Measurements from ENCODE around the gene DAND5. TPM values are rescaled to one million over a fixed set of nuclear protein-coding genes. Genes with fewer than 3 reads are reported as not detected.

Gene DAND5
- total and polyA plus RNA-seq, 5 donors from 2014 or later: not detected

DNA sequence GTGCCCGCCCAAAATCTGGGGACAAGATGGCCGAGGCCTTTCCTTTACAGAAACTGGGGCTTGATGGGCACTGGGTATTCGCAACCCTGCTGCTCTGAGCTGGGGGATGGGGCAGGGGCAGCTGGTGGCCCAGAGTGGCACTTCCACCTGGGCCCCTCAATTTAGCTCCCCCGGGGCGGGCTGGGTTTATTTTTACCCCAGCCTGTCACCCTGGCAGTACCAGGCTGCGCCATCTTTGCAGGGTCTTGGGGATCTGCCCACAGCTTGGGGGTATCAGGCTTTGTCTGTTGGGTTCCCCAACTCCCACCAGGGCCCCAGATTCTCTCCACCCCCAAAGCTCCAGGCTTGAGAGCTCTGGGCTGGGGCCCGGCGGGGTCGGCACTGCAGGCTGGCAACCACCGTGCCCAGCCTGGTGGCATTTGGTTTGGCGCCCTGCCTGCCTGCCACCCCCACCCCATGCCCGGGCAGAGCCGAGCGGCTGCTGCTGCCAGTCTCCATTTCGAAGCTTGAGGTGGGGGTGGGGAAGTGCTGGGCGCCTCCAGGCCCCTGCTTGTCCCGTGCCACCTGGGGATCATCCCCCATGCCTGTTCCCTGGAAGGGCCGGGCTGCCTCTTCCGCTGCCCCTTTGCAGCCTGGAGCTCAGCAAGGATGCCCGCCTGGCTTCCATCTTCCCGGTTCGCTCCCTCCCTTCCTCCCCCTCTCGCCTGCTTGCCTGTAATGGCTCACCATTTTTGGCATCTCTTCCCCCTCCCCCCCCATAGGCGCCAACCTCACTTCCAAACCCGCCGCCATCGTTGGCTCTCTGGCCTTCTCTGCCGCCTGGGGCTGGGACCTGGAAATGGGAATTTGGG, 37.3 kb downstream of the DAND5 start:
- Mint-ChIP-seq H3K9me3 (peaks cover 0 to 1% (median 0%) of the 10 kb centered on the region in 7 donors), H3K27ac (no peak overlapping the region), H3K4me1 (peaks cover 0 to 5% (median 0%) of the 10 kb centered on the region in 4 donors), H3K27me3 (peaks cover 44% of the 10 kb centered on the region), H3K4me3 (no peak overlapping the region), H3K36me3 (no peaks in the 10 kb centered on the region)
- Histone ChIP-seq H3K4me1 (ENCODE audit: control insufficient read depth, insufficient read depth, low read length, poor library complexity, severe bottlenecking) (no peaks in the 10 kb centered on the region), H3K9me3 (ENCODE audit: control insufficient read depth in 2 of 2, low read length in 2 of 2) (no peaks in the 10 kb centered on the region), H3K27me3 (ENCODE audit: control insufficient read depth, insufficient read depth, low read length) (no peaks in the 10 kb centered on the region), H3K27ac (ENCODE audit: insufficient read depth, low read length, poor library complexity, severe bottlenecking) (no peak overlapping the region), H3K4me3 (ENCODE audit: low read depth, low read length) (no peak overlapping the region), H3K36me3 (ENCODE audit: control insufficient read depth, insufficient read depth, low read length) (no peaks in the 10 kb centered on the region)
- ATAC-seq (ENCODE audit: low read depth in 2 of 2): no peak
- DNase-seq: no peak

- no peaks in the 10 kb centered on the region for H3K9me3 ChIP-seq (ENCODE audit: control insufficient read depth in 2 of 2, low read length in 2 of 2)
- no peaks in the 10 kb centered on the region for H3K36me3 ChIP-seq (ENCODE audit: control insufficient read depth, insufficient read depth, low read length)
- Mint-ChIP-seq H3K36me3 (no peaks in the 10 kb centered on the region), H3K9me3 (peaks cover 0 to 1% (median 0%) of the 10 kb centered on the region in 7 donors), H3K27ac (no peak overlapping the region), H3K27me3 (peaks cover 49% of the 10 kb centered on the region), H3K4me1 (peaks cover 0 to 9% (median under 1%) of the 10 kb centered on the region in 4 donors), H3K4me3 (no peak overlapping the region)
- no peak for DNase-seq
- no peak overlapping the region for H3K27ac ChIP-seq (ENCODE audit: insufficient read depth, low read length, poor library complexity, severe bottlenecking)
- no peak for ATAC-seq (ENCODE audit: low read depth in 2 of 2)
- H3K4me3 ChIP-seq (ENCODE audit: low read depth, low read length): no peak overlapping the region
- no peaks in the 10 kb centered on the region for H3K27me3 ChIP-seq (ENCODE audit: control insufficient read depth, insufficient read depth, low read length)
- H3K4me1 ChIP-seq (ENCODE audit: control insufficient read depth, insufficient read depth, low read length, poor library complexity, severe bottlenecking): peaks cover 2% of the 10 kb centered on the region
Observed at GRCh38 chr19:13007292-13008045, 38.1 kb downstream of the DAND5 start.

- H3K27me3 ChIP-seq (ENCODE audit: control insufficient read depth, insufficient read depth, low read length): no peaks in the 10 kb centered on the region
- peaks cover 0 to 1% (median 0%) of the 10 kb centered on the region in 7 donors for H3K9me3 Mint-ChIP-seq
- peaks cover 0 to 25% (median 4%) of the 10 kb centered on the region in 4 donors for H3K4me1 Mint-ChIP-seq
- no peaks in the 10 kb centered on the region for H3K9me3 ChIP-seq (ENCODE audit: control insufficient read depth in 2 of 2, low read length in 2 of 2)
- no peak overlapping the region for H3K4me3 Mint-ChIP-seq
- DNase-seq (no peak), ATAC-seq (ENCODE audit: low read depth in 2 of 2) (no peak)
- H3K4me3 ChIP-seq (ENCODE audit: low read depth, low read length): no peak overlapping the region
- H3K27me3 Mint-ChIP-seq: peaks cover 60% of the 10 kb centered on the region
- no peaks in the 10 kb centered on the region for H3K36me3 ChIP-seq (ENCODE audit: control insufficient read depth, insufficient read depth, low read length)
- peaks cover 18% of the 10 kb centered on the region for H3K4me1 ChIP-seq (ENCODE audit: control insufficient read depth, insufficient read depth, low read length, poor library complexity, severe bottlenecking)
- no peak overlapping the region for H3K27ac Mint-ChIP-seq
- no peaks in the 10 kb centered on the region for H3K36me3 Mint-ChIP-seq
- no peak overlapping the region for H3K27ac ChIP-seq (ENCODE audit: insufficient read depth, low read length, poor library complexity, severe bottlenecking)
Observed at GRCh38 chr19:13008926-13009787, 39.8 kb downstream of the DAND5 start.

DNA sequence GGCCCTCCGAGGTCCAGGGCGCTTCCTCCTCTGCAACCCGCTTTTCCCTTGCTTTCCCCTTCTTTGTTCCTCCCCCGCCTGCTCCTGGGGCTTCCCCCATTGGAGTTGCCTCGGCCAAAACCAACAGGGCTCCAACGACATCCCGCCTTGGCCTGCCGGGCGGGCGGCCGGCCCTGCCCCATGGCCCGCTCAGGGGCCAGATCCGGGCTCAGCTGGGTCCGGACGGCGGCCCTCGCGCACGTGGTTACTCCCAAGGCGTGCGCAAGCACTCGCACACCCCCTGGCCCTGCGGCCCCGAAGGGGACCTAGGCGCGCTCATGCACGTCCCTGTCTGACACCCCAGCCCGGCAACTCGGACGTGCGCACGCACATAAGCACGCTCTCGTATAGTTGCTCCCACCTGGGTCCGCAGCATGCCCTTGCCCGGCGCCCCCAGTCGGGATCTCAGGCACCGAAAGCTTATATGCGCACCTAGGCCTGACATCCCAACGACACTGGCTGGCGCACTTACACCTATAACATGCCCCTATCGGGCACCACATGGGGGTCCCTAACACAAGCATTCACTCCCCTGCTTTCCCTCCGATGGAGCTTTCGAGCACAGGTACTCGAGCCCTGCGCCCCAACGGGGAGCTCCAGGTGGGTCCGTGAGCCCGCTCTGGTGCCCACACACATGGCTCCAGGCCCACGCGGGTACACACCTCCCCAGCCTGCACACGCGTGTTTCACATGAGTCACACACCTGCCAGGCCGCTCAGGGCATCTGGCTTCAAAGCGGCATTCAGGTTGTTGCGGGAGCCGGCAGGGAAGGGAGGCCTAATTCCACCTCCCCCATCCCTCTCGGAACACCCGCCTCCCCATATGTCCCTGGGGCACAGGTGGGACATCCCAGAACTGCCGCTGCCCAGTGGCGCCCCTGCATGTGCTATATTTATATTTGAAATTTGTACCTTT, 40.9 kb downstream of the DAND5 start:
- H3K27ac ChIP-seq (ENCODE audit: insufficient read depth, low read length, poor library complexity, severe bottlenecking): no peak overlapping the region
- H3K27me3 Mint-ChIP-seq: peaks cover 64% of the 10 kb centered on the region
- H3K4me3 Mint-ChIP-seq: no peak overlapping the region
- H3K27me3 ChIP-seq (ENCODE audit: control insufficient read depth, insufficient read depth, low read length): peaks cover 3% of the 10 kb centered on the region
- DNase-seq: no peak
- no peaks in the 10 kb centered on the region for H3K36me3 ChIP-seq (ENCODE audit: control insufficient read depth, insufficient read depth, low read length)
- H3K4me1 Mint-ChIP-seq: peaks cover 0 to 29% (median 4%) of the 10 kb centered on the region in 4 donors
- no peak overlapping the region for H3K4me3 ChIP-seq (ENCODE audit: low read depth, low read length)
- H3K9me3 ChIP-seq (ENCODE audit: control insufficient read depth in 2 of 2, low read length in 2 of 2): no peaks in the 10 kb centered on the region
- no peaks in the 10 kb centered on the region for H3K36me3 Mint-ChIP-seq
- H3K9me3 Mint-ChIP-seq: peaks cover 0 to 2% (median 0%) of the 10 kb centered on the region in 7 donors
- H3K27ac Mint-ChIP-seq: no peak overlapping the region
- no peak for ATAC-seq (ENCODE audit: low read depth in 2 of 2)
- peaks cover 19% of the 10 kb centered on the region for H3K4me1 ChIP-seq (ENCODE audit: control insufficient read depth, insufficient read depth, low read length, poor library complexity, severe bottlenecking)

- Histone ChIP-seq H3K27me3 (ENCODE audit: control insufficient read depth, insufficient read depth, low read length) (peaks cover 5% of the 10 kb centered on the region), H3K27ac (ENCODE audit: insufficient read depth, low read length, poor library complexity, severe bottlenecking) (no peak overlapping the region), H3K4me3 (ENCODE audit: low read depth, low read length) (no peak overlapping the region), H3K36me3 (ENCODE audit: control insufficient read depth, insufficient read depth, low read length) (no peaks in the 10 kb centered on the region), H3K4me1 (ENCODE audit: control insufficient read depth, insufficient read depth, low read length, poor library complexity, severe bottlenecking) (peaks cover 19% of the 10 kb centered on the region), H3K9me3 (ENCODE audit: control insufficient read depth in 2 of 2, low read length in 2 of 2) (no peaks in the 10 kb centered on the region)
- Mint-ChIP-seq H3K27ac (no peak overlapping the region), H3K9me3 (peaks cover 0 to 2% (median 0%) of the 10 kb centered on the region in 7 donors), H3K27me3 (peaks cover 56% of the 10 kb centered on the region), H3K4me3 (no peak overlapping the region), H3K4me1 (peaks cover 0 to 31% (median 4%) of the 10 kb centered on the region in 4 donors), H3K36me3 (no peaks in the 10 kb centered on the region)
- ATAC-seq (ENCODE audit: low read depth in 2 of 2) (no peak), DNase-seq (no peak)
Observed at GRCh38 chr19:13010992-13011652, 41.7 kb downstream of the DAND5 start.

- H3K27ac Mint-ChIP-seq: no peak overlapping the region
- DNase-seq (no peak), ATAC-seq (ENCODE audit: low read depth in 2 of 2) (no peak)
- no peaks in the 10 kb centered on the region for H3K36me3 ChIP-seq (ENCODE audit: control insufficient read depth, insufficient read depth, low read length)
- peaks cover 0 to 2% (median 0%) of the 10 kb centered on the region in 7 donors for H3K9me3 Mint-ChIP-seq
- H3K4me1 ChIP-seq (ENCODE audit: control insufficient read depth, insufficient read depth, low read length, poor library complexity, severe bottlenecking): peaks cover 19% of the 10 kb centered on the region
- peaks cover 5% of the 10 kb centered on the region for H3K27me3 ChIP-seq (ENCODE audit: control insufficient read depth, insufficient read depth, low read length)
- H3K27me3 Mint-ChIP-seq: peaks cover 60% of the 10 kb centered on the region
- H3K36me3 Mint-ChIP-seq: no peaks in the 10 kb centered on the region
- no peak overlapping the region for H3K27ac ChIP-seq (ENCODE audit: insufficient read depth, low read length, poor library complexity, severe bottlenecking)
- H3K4me3 ChIP-seq (ENCODE audit: low read depth, low read length): no peak overlapping the region
- H3K9me3 ChIP-seq (ENCODE audit: control insufficient read depth in 2 of 2, low read length in 2 of 2): no peaks in the 10 kb centered on the region
- H3K4me3 Mint-ChIP-seq: peak overlapping the region in 3 of 4 donors; percentile 35 to 54 (median 48)
- H3K4me1 Mint-ChIP-seq: peaks cover 0 to 31% (median 6%) of the 10 kb centered on the region in 4 donors
Observed at GRCh38 chr19:13011653-13012389, 42.4 kb downstream of the DAND5 start.
